DMS114 treated with DMSO at 0.1 percent for 48 hours (cell line): ENCODE data around the gene IL22.
A peak's percentile ranks its signal among the peaks of the same experiment; 100 is the strongest.
"Not testable (repeated sequence)": the region's sequence is repeated elsewhere in the genome, so short reads cannot be mapped to it uniquely, and the experiment has no call there.

Experiments used
- DNase-seq: peaks from one replicate; lab custom pipeline; 2025; ENCODE audit not compliant: unreplicated experiment; lab: John Stamatoyannopoulos, UW

The IL22 gene

DNA sequence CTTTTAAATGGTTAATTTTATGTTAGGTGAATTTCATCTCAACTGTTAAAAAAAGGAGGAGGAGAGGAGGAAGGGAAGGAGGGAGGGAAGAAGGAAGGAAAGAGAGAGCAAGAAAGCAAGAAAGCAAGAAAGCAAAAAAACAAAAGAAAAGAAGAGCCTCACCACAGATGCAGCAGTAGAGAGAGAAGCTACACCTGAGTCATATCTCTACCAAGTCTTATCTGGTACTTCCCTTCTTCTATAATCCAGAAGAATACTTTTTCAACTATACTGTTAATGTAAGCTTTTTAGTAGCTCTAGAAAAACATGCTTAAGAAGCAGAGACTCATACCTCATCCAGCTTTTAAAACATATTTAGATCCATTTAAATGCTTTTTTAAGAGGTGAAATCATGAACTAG is 22.2 kb downstream of the IL22 start:
- no peak for DNase-seq

DNA sequence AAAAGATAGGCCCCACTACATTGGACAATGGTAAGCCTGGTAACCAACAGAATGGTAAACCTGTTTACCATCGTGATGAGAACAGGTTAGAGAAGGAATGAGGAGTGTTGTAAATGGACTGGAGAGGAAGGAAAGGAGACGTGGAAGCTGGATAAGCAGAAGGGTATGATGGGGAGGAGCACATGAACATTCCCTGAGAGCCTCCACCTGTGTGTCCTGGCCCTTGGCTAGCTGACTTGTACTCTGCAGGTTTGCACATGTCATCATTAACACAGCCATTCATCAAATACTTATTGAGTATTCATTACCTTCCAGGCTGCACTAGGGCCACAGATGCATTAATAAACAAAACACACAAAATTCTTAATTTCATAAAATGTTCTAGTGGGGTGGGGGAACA is 23.4 kb downstream of the IL22 start:
- no peak for DNase-seq

DNA sequence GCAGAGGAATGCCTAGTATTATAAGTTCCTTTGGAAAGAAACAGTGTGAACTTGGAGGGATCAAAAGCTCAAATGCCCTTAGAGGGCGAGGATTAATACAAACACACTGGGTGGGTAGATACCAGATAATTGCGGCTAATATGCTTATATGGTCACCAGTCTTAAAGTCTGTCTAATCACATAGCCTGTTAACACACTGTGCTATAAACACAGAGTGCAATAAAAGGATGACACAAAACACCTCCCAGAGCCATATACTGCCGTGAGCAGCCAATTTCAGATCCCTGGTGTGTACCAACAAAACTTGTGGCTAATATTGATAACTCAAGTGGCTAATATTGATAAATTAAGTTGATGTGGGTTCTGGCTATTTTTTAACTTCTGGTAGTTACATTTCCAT is 26.0 kb downstream of the IL22 start:
- DNase-seq: no peak

DNA sequence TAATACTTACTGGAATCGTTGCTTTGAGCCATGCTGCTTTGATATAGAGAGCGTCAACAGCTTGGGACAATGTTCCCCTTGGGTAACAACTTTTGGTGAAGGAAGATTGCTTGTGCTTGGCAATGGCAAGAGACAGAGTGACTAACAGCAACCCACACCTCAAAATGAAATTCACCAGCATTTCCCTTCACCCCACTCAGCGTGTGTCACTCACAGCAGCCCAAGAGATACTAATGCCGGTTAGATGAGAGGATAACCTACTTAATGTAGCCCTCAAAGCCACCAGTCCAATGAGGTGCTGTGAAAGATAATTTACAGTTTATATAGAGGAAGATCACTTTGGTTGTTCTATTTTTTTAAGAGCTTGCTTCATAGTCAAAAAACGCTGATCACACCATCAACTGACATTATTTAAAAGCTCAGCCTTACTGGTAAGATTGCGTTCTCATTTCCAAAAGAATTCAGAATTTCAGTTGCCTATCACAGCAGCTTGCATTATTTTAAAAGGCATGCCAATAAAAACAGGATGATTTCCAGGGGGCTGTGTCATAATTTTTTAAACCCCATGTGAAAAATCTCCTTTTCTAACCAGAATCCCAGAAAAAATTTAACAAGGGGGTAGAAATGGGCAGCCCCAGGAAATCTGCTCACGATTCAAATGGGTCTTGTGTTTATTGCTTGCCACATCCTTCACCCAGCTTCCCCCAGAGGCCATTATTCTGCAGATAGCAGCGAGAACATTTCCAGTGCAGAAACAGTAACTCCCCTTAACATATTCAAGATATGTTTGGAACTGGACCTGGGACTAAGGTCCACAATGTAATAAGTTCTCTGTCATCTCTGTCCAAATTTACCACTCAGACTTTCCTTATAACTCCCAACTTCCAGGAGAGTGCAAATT is 27.6 kb downstream of the IL22 start, which contains the start of gene IL26:
TSS of gene IL26 (minus strand) at position 235 of the 901 bp plus-strand sequence. CDS start at position 181, 54 bp downstream.
- DNase-seq: no peak

DNA sequence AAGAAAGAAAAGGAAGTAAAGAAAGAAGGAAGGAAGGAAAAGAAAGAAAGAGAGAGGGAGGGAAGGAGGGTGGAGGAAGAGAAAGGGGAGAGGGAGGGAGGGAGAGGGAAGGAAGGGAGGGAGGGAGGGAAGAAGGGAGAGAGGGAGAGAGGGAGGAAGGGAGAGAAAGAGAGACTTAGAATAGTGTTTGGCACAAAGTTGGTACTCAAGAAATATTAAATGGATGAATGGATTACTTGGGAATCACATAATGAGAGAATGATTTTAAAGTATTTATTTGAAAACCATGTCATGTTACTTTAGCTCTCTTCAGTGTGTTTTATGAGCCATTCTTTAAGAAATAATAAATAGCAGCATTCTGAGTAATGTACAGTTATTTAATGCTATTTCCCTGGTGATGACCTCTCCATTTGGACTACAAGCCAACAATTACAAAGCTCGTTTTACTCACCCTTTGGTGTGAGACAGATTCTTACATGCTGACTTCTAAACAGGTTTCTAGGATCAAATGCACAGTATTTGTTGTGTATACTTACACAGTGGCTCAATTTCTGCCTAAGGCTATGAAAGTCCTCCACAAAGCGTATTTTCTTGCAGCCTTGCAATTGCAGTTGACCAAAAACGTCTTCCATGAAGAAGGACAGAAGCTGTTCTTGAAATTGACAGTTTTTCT is 28.7 kb downstream of the IL22 start:
- DNase-seq: no peak

DNA sequence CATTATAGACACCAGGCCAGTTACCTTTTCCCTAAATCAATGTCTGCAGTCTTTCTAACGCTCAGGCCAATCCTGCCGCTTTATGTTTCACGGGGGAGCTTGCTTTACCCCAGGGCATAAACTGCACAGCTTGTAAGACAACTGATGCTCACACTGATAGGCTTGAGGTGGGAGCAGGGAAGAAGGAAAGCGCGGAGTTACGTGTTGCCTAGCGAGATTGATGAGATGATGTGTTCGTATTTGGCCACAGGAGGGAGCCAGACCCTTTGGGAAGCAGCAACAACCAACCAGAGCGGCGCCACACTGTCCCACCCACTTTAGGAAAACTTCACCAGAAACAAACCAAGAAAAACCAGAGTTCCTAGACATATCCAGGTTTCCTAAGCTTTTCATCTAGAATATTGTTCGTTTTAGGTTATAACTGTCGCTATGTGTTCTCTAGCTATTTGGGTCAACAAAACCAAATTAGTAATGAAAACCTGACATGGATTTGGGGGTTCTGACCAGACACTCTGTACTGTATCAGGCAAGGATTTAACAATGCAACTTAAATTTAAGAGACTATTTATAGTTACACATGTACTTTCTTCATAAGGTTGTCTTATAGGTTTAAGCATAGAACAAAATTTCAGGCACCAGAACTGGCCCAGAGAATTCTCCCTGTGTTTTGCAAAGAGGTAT is 30.2 kb downstream of the IL22 start:
- peak; percentile 93 for DNase-seq

DNA sequence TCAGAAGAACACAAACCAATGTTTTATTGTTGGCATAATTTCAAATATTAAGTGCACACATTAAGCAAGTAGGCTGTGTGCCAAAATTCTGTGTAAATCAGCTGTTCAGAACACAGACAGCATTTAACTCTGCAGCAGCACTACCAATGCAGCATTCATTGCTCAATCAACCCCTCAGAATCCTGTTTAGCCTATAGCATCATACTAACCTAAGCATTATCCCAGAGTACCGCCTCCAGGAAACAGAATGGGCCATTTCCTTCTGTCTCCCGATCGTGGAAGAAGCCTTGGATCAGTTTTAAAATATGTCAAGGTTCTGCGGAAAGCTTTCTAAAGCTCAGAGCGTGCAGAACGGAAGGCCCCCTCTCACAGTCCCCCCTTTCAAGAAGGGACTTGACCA is 31.1 kb downstream of the IL22 start:
- peak; percentile 51 for DNase-seq

DNA sequence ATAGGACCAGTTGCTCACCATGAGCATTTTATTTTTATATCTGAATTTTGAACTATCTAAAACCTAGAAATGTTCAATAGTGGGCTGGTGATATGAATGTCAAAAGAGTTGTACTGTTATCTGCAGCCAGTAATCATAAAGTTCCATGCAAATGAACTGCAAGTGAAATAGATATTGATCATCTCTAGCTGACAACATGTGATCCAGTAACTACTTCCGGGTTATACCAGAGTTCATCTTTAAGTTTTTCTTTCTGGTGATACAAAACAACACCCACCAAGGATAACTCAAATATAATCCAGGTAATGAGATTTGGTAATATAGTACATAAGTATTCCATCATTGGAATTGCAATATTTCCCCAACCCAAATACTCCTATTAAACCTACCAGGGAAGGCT is 31.9 kb downstream of the IL22 start:
- no peak for DNase-seq

DNA sequence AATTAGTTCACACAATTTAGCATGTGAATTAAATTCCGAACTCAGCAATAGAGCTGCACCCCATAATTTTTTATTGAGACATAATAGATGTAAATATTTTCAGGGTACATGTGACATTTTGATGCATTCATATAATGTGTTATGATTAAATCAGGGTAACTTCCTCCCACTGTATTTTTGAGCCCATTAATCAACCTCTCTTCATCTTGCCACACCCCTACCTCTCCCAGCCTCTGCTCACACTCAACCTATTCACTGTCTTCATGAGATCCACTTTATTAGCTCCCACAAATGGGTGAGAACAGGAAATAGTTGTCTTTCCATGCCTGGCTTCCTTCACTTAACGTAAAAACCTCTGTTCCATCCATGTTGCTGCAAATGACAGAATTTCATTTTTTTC is 42.5 kb downstream of the IL22 start:
- DNase-seq: no peak

DNA sequence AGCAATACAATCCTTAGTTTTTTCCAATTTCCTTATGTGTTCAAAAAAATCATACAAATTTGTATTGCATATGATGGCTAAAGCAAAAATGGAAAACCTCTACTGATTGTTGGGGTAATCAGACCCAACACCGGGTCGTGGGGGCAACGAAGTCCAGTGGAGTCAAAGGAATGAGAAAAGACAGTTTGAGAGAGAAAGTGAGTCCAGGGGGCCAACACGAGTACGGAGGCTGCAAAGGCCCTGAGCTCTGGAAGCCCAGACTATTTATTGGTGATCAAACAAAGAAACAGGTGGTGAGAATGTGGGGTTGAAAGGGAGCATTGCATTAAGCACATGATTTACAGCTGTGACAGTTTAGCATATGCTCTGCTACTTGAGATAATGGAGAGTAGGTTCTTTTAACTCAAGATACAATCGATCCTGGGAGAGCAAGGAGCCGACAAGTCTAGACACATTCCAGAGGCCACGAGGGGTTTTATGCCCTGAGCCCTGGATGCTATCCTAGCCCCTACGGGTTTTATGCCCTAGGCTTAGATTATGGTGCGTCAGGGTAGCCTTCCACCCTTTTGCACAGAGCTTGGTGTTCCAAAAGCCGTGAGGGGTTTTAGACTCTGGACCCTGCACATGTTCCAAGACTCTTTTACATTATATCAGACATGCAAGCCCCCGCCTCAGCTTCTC is 44.2 kb downstream of the IL22 start:
- DNase-seq: not testable (repeated sequence)

DNA sequence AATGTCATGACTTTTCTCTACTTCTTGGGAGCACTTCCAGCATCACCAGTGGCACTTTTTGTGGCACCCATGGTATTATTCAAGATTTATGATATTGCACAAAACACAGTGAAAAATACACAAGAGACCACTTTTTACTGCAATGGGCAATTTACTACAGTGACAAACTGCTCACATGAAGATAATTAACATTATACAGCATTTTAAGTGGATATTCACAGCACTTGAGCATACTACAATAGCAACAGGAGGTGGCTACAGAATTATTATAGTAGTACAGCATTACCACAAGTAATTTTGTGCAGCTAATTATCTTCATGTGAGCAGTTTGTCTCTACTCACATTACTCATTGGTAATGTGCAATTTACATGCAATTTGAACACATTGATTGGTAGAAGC is 46.1 kb downstream of the IL22 start:
- no peak for DNase-seq

DNA sequence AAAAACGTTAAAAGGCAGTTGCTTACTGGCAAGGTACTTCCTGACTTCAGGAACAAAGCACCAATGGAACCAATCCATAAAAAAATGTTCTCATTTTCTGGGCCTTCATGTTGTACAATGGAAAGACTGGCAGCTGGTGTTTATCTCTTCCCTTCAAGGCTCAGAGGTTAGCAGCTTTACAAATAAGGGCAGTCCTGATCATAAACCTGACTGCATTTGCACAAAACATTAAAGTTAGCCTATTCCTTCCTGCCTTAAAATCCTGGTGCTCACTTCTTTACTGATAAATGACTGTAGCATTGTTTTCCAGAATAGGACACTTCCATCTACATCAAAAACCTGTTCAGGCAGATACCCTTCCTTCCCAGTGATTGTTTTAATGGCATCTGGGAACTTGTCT is 47.0 kb downstream of the IL22 start:
- no peak for DNase-seq

DNA sequence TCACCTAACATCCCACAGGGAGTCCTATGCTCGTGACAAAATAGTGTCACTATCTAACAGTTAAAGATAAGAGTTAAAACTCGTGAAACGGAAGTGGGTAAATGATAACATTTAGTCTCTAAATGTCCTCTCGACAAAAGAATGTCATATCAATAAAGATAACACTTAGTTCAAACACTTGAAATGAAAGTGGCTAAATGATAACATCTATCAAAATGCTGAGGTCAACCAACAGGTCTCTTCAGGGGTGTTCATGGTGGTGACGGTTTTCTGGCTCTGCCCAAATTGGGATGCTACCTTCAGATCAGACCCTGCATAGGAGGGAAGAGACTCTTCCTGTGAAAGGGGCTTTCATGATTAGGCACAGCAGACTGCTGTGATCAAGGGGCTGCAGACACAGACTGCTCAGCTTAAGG is 49.9 kb downstream of the IL22 start:
- no peak for DNase-seq

DNA sequence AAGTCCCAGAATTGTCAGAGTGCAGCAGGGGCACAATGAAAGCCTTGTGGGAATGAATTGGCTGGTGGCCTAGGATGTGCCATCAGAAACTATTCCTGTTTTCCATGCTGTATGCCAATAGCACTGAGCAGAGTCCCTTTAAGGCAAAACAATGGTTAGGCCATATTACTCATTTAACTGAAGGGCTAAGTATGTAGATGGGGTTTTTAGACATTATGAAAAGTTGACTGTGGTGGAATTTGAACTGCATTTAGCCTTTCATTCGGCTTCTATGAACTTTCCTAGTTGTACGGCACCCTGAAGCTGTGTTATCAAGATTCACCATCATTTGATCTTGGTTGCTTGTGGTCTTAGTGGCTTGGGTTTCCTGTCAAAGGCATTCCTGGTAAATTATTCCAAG is 52.5 kb downstream of the IL22 start:
- no peak for DNase-seq

DNA sequence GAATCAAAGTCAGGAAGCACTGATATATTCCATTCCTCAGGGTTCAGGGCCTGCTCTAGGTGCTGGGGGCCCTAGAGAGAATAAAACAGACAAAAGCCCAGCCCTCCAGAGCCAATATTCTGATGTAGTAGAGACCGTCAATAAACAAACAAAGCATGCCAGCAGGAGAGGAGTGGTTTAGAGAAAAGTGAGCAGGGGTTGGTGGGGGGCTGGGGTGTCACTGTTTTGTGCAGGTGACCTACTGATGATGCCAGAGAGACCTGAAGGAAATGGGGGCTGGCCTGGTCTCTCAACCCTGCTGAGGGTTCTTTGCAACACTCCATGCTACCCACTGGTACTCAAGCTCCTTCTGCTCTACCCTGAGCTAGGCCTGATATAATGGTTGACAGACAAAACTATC is 54.3 kb downstream of the IL22 start:
- no peak for DNase-seq

DNA sequence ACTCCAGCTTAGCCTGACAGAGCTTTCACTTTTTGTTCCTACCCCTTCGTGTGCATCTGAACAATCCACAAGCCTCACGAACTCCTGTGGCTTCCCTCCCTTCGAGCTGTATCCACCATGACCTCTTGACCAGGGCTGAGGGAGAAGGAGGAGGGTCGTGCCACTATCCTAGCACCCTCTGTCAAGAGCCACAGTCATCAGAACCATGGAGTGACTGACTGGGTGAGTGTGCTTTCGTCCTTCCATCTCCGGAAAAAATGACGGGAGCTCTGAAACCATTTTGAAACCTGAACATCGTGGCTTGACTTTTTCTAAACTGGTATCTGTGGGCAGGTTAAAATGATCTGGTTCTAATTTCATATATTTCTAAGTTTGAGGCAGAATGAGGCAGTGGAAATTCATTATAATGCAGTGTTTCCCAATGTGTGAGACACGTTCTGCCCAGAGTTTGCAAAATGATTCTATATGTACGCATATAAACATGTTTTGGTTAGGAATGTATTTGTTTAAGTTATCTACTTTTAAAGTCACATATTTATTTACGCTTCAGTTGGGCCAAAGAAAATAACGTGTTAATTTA is 54.8 kb downstream of the IL22 start:
- DNase-seq: no peak
